Activated T-helper 1 cell treated with anti-CD3 and anti-CD28 coated beads, Interleukin-2, amount 50 U/mL, for 16 hours (primary cell): ENCODE results near the gene DDI2.
A peak's percentile ranks its signal among the peaks of the same experiment; 100 is the strongest.
"Not testable (repeated sequence)": the region's sequence is repeated elsewhere in the genome, so short reads cannot be mapped to it uniquely, and the experiment has no call there.

ENCODE experiments used
- DNase-seq, 2 donors: peaks; one replicate each; pipeline ENCODE4 v3.0.0-alpha.2; 2020; ENCODE audit warnings: low read depth in 1 of 2, low spot score in 1 of 2

Gene DDI2

DNA sequence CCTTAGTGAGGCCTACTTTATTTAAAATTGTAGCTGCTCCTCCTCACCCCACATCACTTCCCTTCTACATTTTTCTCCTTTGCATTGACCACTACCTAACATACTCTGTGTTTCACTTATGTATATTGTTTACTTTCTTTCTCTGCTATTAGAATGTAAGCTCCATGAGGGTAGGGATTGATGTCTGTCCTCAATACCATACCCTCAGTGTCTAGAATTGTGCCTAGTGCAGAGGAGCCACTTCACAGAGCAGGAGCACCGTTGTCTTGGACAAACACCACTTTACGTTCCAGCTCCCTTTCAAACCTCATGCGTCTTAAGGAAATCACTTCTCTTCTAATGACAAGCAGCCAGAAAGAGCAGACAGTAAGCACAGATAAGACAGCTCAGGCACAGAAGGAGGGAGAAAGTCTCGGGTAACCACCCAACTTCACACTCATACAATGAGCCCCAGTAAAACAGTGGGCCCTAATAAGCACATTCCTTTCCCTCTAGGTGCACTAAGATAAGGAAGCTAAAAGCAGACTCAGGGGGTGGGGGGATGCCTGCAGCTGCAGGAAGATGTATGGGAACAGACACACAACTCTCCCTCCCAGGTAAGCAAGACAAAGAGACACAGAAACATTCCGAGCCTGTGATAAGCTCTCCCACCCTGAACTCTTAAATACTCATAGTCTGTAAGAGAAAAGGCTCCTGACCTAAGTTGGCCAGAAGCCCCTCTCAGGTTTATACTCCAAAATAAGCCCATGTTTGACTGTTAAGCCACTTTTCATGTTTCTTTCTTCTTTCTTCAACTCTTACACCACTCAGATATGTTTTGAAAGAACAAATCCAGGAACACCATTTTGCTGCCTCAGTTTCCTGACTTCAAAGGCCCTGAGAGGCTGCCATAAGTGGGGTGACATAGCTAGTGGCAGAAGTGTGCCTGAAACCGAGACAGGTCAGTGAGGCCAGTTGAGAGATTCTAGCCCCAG is 59.7 kb downstream of the DDI2 start:
- DNase-seq: no peak

DNA sequence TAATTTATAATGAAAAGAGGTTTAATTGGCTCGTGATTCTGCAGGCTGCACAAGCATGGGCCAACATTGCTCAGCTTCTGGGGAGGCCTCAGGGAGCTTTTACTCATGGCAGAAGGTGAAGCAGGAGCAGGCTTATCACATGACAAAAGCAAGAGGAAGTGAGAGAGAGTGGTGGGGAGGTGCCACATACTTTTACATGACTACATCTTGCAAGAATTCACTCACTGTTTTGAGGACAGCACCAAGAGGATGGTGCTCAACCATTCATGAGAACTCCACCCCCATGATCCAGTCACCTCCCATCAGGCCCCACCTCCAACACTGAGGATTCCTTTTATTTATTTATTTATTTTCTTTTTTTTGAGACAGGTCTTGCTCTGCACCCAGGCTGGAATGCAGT is 61.3 kb downstream of the DDI2 start:
- no peak for DNase-seq

DNA sequence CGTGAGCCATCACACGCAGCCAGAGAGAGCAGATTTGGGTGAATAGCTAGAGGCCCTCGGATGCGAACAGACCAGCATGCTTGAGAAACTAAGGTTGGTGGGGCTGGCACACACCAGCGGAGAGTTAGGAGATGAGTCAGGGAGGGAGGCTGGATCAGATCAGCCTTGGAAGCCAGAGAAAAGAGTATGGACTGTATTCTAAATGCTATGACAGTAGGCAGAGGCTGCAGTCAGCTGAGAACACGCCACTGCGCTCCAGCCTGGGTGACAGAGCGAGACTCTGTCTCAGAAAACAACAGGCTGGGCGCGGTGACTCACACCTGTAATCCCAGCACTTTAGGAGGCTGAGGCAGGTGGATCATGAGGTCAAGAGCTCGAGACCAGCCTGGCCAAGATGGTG is 62.9 kb downstream of the DDI2 start:
- DNase-seq: no peak

- DNase-seq: no peak
Measured at GRCh38 chr1:15680561-15681348, 63.5 kb downstream of the DDI2 start.

GRCh38 chr1:15681349-15682292 is 64.4 kb downstream of the DDI2 start:
- no peak for DNase-seq

GRCh38 chr1:15682936-15683341 is 65.7 kb downstream of the DDI2 start:
- DNase-seq: no peak

DNA sequence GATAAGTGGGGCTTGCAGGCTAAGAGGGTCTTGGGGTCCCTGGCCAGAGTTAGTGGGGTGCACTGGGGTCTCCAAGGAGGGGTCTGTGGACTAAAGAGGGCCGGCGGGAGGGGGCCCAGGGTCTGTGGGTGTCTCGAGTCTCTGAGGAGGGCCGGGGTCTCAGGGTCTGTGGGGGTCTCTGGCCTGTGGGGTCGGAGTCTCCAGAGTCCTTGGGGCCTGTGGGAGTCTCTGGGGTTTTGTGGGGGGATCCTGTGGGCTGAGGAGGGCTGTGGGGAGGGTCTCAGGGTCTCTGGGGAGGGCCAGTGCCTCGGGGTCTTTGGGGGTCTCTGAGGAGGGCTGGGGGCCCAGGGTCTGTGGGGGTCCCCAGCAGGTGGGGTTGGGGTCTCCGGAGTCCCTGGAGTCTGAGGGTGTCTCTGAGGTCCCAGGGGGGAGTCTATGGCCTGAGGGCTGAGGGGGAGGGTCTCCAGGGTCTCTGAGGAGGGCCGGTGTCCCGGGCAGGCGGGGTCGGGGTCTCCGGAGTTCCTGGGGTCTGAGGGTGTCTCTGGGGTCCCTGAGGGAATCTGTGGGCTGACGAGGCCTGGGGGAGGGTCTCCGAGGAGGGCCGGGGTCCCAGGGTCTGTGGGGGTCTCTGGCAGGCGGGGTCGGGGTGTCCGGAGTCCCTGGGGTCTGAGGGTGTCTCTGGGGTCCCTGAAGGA is 66.2 kb downstream of the DDI2 start:
- no peak for DNase-seq

DNA sequence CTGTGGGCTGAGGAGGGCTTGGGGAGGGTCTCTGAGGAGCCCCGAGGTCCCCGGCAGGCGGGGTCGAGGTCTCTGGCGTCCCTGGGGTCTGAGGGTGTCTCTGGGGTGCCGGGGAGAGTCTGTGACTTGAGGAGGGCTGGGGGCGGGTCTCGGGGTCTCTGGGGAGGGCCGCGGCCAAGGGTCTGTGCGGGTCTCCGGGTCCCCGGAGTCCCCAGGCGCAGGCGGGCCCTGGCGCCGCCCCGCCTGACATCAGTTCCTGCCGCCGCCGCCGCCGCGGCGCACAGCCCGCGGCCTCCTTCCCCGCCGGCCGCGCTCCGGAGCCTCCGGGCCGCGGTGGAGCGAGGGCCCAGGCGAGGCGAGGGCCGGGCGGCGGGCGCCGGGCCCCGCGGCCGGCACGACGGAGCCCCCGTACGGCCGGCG is 66.8 kb downstream of the DDI2 start, which contains the start of gene PLEKHM2:
TSS of gene PLEKHM2 (plus strand) at position 279 of the 420 bp plus-strand sequence. CDS start 239 bp downstream, outside the sequence.
- DNase-seq: peak in 1 of 2 donors; percentile 39

GRCh38 chr1:15684468-15685291 is 67.4 kb downstream of the DDI2 start:
- DNase-seq: peak; percentile 8 to 13

- no peak for DNase-seq
Measured at GRCh38 chr1:15685820-15686219, 68.6 kb downstream of the DDI2 start.

GRCh38 chr1:15687446-15687845 is 70.2 kb downstream of the DDI2 start:
- DNase-seq: no peak

GRCh38 chr1:15690317-15690716 is 73.1 kb downstream of the DDI2 start:
- no peak for DNase-seq

DNA sequence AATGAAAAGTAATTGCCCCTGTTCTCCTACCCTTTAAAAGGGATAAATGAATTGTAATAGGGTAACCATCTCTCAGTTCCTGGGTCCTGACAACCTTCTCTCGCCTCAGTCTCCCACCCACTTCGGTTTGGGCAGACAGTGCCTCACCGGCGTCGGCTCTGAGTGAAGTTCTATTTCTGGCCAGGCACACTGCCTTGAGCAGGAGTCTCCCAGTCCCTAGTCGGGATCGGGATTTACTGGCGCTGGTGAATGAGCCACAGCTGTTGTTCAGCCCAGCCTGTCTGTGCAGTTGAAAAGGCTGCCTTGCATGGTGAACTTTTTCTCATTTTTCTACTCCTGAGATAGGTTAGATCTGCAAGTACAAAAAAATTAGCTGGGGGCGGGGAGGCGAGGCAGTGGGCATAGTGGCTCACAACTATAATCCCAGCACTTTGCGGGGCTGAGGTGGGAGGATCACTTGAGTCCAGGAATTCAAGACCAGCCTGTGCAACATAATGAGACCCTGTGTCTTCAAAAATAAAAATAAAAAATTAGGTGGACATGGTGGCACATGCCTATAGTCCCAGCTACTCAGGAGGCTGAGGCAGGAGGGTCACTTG is 74.3 kb downstream of the DDI2 start:
- no peak for DNase-seq

- DNase-seq: no peak
Measured at GRCh38 chr1:15692121-15692682, 74.9 kb downstream of the DDI2 start.

GRCh38 chr1:15693371-15693770 is 76.1 kb downstream of the DDI2 start:
- no peak for DNase-seq

GRCh38 chr1:15696956-15697521 is 79.8 kb downstream of the DDI2 start:
- DNase-seq: peak in 1 of 2 donors; percentile 1

- DNase-seq: no peak
Measured at GRCh38 chr1:15698201-15698600, 80.9 kb downstream of the DDI2 start.

- not testable (repeated sequence) for DNase-seq
Measured at GRCh38 chr1:15699321-15699720, 82.1 kb downstream of the DDI2 start.
